ENCODE data around the gene SGK1. TPM values are rescaled to one million over a fixed set of nuclear protein-coding genes. Genes with fewer than 3 reads are reported as not detected.

Gene SGK1
- total RNA-seq, 1 experiment from 2014 or later, result 7.8 TPM

GRCh38 chr6:134288538-134289203, 29.2 kb downstream of the SGK1 start:
- H3K4me3 Mint-ChIP-seq, result no peak overlapping the region
- H3K27me3 Mint-ChIP-seq (ENCODE audit: low read depth), result peaks cover 3% of the 10 kb centered on the region; the same call in 1 of the 2 replicates
- no peak for TF ChIP-seq CTCF (conservative IDR thresholded peaks at IDR 0.05)
- Histone ChIP-seq H3K79me2 (ENCODE audit: insufficient read depth, low read length) (no peaks in the 10 kb centered on the region), H2BK120ac (ENCODE audit: low read depth, low read length, poor library complexity, severe bottlenecking) (no peak overlapping the region), H3K56ac (ENCODE audit: insufficient read length, low read depth, low read length) (no peak overlapping the region), H2AFZ (ENCODE audit: low read length) (no peak overlapping the region), H2BK20ac (ENCODE audit: low read depth, low read length, poor library complexity, severe bottlenecking) (no peak overlapping the region), H2BK5ac (ENCODE audit: insufficient read length, low read length) (no peak overlapping the region), H3K79me1 (ENCODE audit: insufficient read depth, low read depth, low read length, poor library complexity, severe bottlenecking) (no peaks in the 10 kb centered on the region), H3K4me1 (ENCODE audit: insufficient read depth, low read length) (peaks cover 5% of the 10 kb centered on the region; the same call in 1 of the 2 replicates), H3K23ac (ENCODE audit: insufficient read length, low read depth, low read length) (no peak overlapping the region), H3K4ac (ENCODE audit: low read depth, low read length) (no peak overlapping the region), H3K4me2 (ENCODE audit: insufficient read depth, insufficient read length, low read length) (no peak overlapping the region), H4K5ac (ENCODE audit: insufficient read length, low read depth, low read length) (no peak overlapping the region), H3K9ac (ENCODE audit: extremely low read depth, insufficient read length, low read length) (no peak overlapping the region), H4K91ac (ENCODE audit: insufficient read length, low read depth, low read length) (no peak overlapping the region), H3K27me3 (ENCODE audit: insufficient read depth, low read length) (no peaks in the 10 kb centered on the region), H3K14ac (ENCODE audit: insufficient read depth, low read length) (no peak overlapping the region), H2BK15ac (ENCODE audit: low read depth, low read length) (no peak overlapping the region), H2AK5ac (ENCODE audit: insufficient read length, low read length) (no peak overlapping the region), H3K23me2 (ENCODE audit: insufficient read length, low read depth, low read length, poor library complexity, severe bottlenecking) (no peaks in the 10 kb centered on the region), H3T11ph (ENCODE audit: low read length) (no peak overlapping the region), H2BK12ac (ENCODE audit: insufficient read length, low read depth, low read length) (no peak overlapping the region), H3K9me3 (ENCODE audit: control insufficient read depth, low read depth, low read length) (no peaks in the 10 kb centered on the region), H3K18ac (ENCODE audit: insufficient read length, low read depth, low read length) (no peak overlapping the region), H3K27ac (ENCODE audit: insufficient read length, low read depth, low read length) (no peak overlapping the region), H4K20me1 (ENCODE audit: control insufficient read depth, insufficient read depth, insufficient read length) (no peaks in the 10 kb centered on the region), H4K8ac (replicated peaks; ENCODE audit: insufficient read length, low read depth, low read length) (no peak overlapping the region)
- peaks cover 3 to 7% of the 10 kb centered on the region in 2 experiments; a peak in 4 of 5 replicates for H3K9me3 Mint-ChIP-seq
- DNase-seq, result no peak
- WGBS (ENCODE audit: extremely low coverage, insufficient read length, low lambda C conversion rate), result no CpG with 5 or more reads among the region's 3 CpGs
- H3K36me3 Mint-ChIP-seq (ENCODE audit: insufficient read depth in 1 of 3, low read depth in 3 of 3), result peaks cover 2 to 4% (median 4%) of the 10 kb centered on the region in 3 experiments; a peak in 3 of 7 replicates
- H3K27ac Mint-ChIP-seq, result no peak overlapping the region
- peaks cover 10 to 14% of the 10 kb centered on the region in 2 experiments for H3K4me1 Mint-ChIP-seq
